ENCODE data around the gene DNAH8.

The DNAH8 gene

GRCh38 chr6:39043776-39044175, 328.7 kb downstream of the DNAH8 start:
- TF ChIP-seq CTCF (IDR thresholded peaks at IDR 0.05; ENCODE audit: extremely low read depth, insufficient read depth, missing control alignments): no peak
- in situ Hi-C loops (cut with MboI; ENCODE audit: low pct_unique_long_range_greater_than_20kb, low sequenced_read_pairs, unreplicated experiment): no loop called here
- DNase-seq (ENCODE audit: low spot score): no peak

GRCh38 chr6:39044181-39044580, 329.1 kb downstream of the DNAH8 start:
- no peak for TF ChIP-seq CTCF (IDR thresholded peaks at IDR 0.05; ENCODE audit: extremely low read depth, insufficient read depth, missing control alignments)
- DNase-seq (ENCODE audit: low spot score): no peak
- in situ Hi-C loops (cut with MboI; ENCODE audit: low pct_unique_long_range_greater_than_20kb, low sequenced_read_pairs, unreplicated experiment): no loop called here

- DNase-seq (ENCODE audit: low spot score): no peak
- no peak for TF ChIP-seq CTCF (IDR thresholded peaks at IDR 0.05; ENCODE audit: extremely low read depth, insufficient read depth, missing control alignments)
- in situ Hi-C loops (cut with MboI; ENCODE audit: low pct_unique_long_range_greater_than_20kb, low sequenced_read_pairs, unreplicated experiment): no loop called here
Measured at GRCh38 chr6:39047434-39048327, 332.6 kb downstream of the DNAH8 start.

GRCh38 chr6:39048481-39049399, 333.6 kb downstream of the DNAH8 start, which contains the start of gene GLP1R:
Gene GLP1R, plus strand, starts transcription at chr6:39048781. Its CDS starts 60 bp downstream, at chr6:39048841.
- DNase-seq (ENCODE audit: low spot score): no peak
- in situ Hi-C loops (cut with MboI; ENCODE audit: low pct_unique_long_range_greater_than_20kb, low sequenced_read_pairs, unreplicated experiment): no loop called here
- no peak for TF ChIP-seq CTCF (IDR thresholded peaks at IDR 0.05; ENCODE audit: extremely low read depth, insufficient read depth, missing control alignments)

- DNase-seq (ENCODE audit: low spot score): no peak
- in situ Hi-C loops (cut with MboI; ENCODE audit: low pct_unique_long_range_greater_than_20kb, low sequenced_read_pairs, unreplicated experiment): no loop called here
- no peak for TF ChIP-seq CTCF (IDR thresholded peaks at IDR 0.05; ENCODE audit: extremely low read depth, insufficient read depth, missing control alignments)
Measured at GRCh38 chr6:39049575-39050283, 334.6 kb downstream of the DNAH8 start.
